ENCODE data around the gene FAM117A.
"Not testable (repeated sequence)": the region's sequence is repeated elsewhere in the genome, so short reads cannot be mapped to it uniquely, and the experiment has no call there.

GRCh38 chr17:49673679-49674078 lies 90.3 kb downstream of the FAM117A start:
- TF ChIP-seq CTCF, EZH2phosphoT487 (IDR thresholded peaks at IDR 0.05): not testable (repeated sequence)
